GM23338 (cell line): ENCODE data around the gene LITAF. TPM values are rescaled to one million over a fixed set of nuclear protein-coding genes. Genes with fewer than 3 reads are reported as not detected.
A peak's percentile ranks its signal among the peaks of the same experiment; 100 is the strongest.

Experiments used
- ATAC-seq: fragments of 200-7000 bp; cut with Tn5 transposase; 3 replicates; pipeline ENCODE4 v1.9.1; 2020
- DNase-seq: peaks from one replicate; pipeline ENCODE4 v3.0.0-alpha.2; 2015; ENCODE audit warnings: low spot score
- H2AFZ ChIP-seq: fragments of 200-600 bp; sonication (generic); 2 replicates; pipeline ENCODE4 v1.8.0; 2016; ENCODE audit warnings: antibody characterized with exemption, mild to moderate bottlenecking, moderate library complexity
- H3F3A ChIP-seq: fragments of 200-600 bp; sonication (generic); replicated peaks from 2 replicates; pipeline ENCODE4 v1.8.0; 2017; ENCODE audit warnings: antibody characterized with exemption, mixed run types, low read depth
- H3K27ac ChIP-seq: fragments of 200-600 bp; sonication (generic); 2 replicates; pipeline ENCODE4 v1.6.1; 2016; ENCODE audit warnings: low read depth
- H3K27me3 ChIP-seq: fragments of 200-600 bp; sonication (generic); 2 replicates; pipeline ENCODE4 v1.8.0; 2016; ENCODE audit warnings: mild to moderate bottlenecking, mixed run types, moderate library complexity; ENCODE audit not compliant: insufficient read depth
- H3K36me3 ChIP-seq: fragments of 200-600 bp; sonication (generic); 2 replicates; pipeline ENCODE4 v1.8.0; 2016; ENCODE audit warnings: mild to moderate bottlenecking; ENCODE audit not compliant: insufficient read depth
- H3K4me1 ChIP-seq: fragments of 200-600 bp; sonication (generic); 2 replicates; pipeline ENCODE4 v1.8.0; 2016; ENCODE audit warnings: mild to moderate bottlenecking, moderate library complexity; ENCODE audit not compliant: insufficient read depth
- H3K4me2 ChIP-seq: fragments of 200-600 bp; sonication (generic); 2 replicates; pipeline ENCODE4 v1.7.1; 2017; ENCODE audit warnings: mixed run types
- H3K4me3 ChIP-seq: fragments of 200-600 bp; sonication (generic); 2 replicates; pipeline ENCODE4 v1.6.1; 2016; ENCODE audit warnings: mixed run types
- H3K79me2 ChIP-seq: fragments of 200-600 bp; sonication (generic); replicated peaks from 2 replicates; pipeline ENCODE4 v1.8.0; 2017; ENCODE audit warnings: mild to moderate bottlenecking; ENCODE audit not compliant: insufficient read depth
- H3K9me2 ChIP-seq: fragments of 200-600 bp; sonication (generic); 2 replicates; pipeline ENCODE4 v1.8.0; 2017; ENCODE audit not compliant: insufficient read depth
- H4K20me1 ChIP-seq: fragments of 200-600 bp; sonication (generic); replicated peaks from 2 replicates; pipeline ENCODE4 v1.8.0; 2017; ENCODE audit warnings: mild to moderate bottlenecking; ENCODE audit not compliant: insufficient read depth
- H3K27ac Mint-ChIP-seq: 2 replicates; pipeline ENCODE4 v1.8.0; 2020; ENCODE audit warnings: inconsistent platforms, mild to moderate bottlenecking, moderate library complexity, mixed read lengths
- H3K27me3 Mint-ChIP-seq: 3 replicates; pipeline ENCODE4 v1.8.0; 2022; ENCODE audit warnings: low read depth, mild to moderate bottlenecking, moderate library complexity, mixed read lengths, inconsistent platforms; ENCODE audit not compliant: insufficient read depth, poor library complexity
- H3K36me3 Mint-ChIP-seq: 3 replicates; pipeline ENCODE4 v1.8.0; 2021; ENCODE audit warnings: low read depth, mild to moderate bottlenecking, inconsistent platforms, moderate library complexity, mixed read lengths
- H3K4me1 Mint-ChIP-seq: 3 replicates; pipeline ENCODE4 v1.8.0; 2020; ENCODE audit warnings: mild to moderate bottlenecking, inconsistent platforms, mixed read lengths
- H3K4me3 Mint-ChIP-seq: 3 replicates; pipeline ENCODE4 v1.8.0; 2021; ENCODE audit warnings: moderate library complexity, mild to moderate bottlenecking, inconsistent platforms, mixed read lengths
- H3K9me3 Mint-ChIP-seq: 3 replicates; pipeline ENCODE4 v1.8.0; 2020; ENCODE audit warnings: moderate library complexity, mild to moderate bottlenecking, inconsistent platforms, mixed read lengths
- CREB1 ChIP-seq: fragments of 250-450 bp; sonication (Bioruptor Pico); IDR thresholded peaks from 2 replicates; pipeline ENCODE4 v1.5.0; 2020; ENCODE audit warnings: low read depth, mild to moderate bottlenecking, moderate library complexity
- EZH2phosphoT487 ChIP-seq: fragments of 200-600 bp; sonication (generic); IDR thresholded peaks from one replicate; pipeline ENCODE4 v1.8.1; 2018; ENCODE audit warnings: antibody characterized with exemption; ENCODE audit not compliant: unreplicated experiment
- JUNB ChIP-seq: IDR thresholded peaks from one replicate; pipeline ENCODE4 v1.6.1; 2016; ENCODE audit warnings: antibody characterized with exemption; ENCODE audit not compliant: unreplicated experiment
- NANOG ChIP-seq: IDR thresholded peaks from 2 replicates; pipeline ENCODE4 v1.6.1; 2016; ENCODE audit warnings: antibody characterized with exemption, borderline replicate concordance
- POLR2AphosphoS5 ChIP-seq: IDR thresholded peaks from 2 replicates; pipeline ENCODE4 v1.6.1; 2016; ENCODE audit warnings: antibody characterized with exemption, low read depth
- STAT1 ChIP-seq: IDR thresholded peaks from one replicate; pipeline ENCODE4 v1.6.1; 2016; ENCODE audit warnings: antibody characterized with exemption; ENCODE audit not compliant: unreplicated experiment
- ZNF331 ChIP-seq: fragments of 250-450 bp; sonication (Bioruptor Pico); IDR thresholded peaks from 2 replicates; pipeline ENCODE4 v1.5.0; 2020; ENCODE audit warnings: low read depth, mild to moderate bottlenecking, moderate library complexity
- polyA plus RNA-seq: library from polyadenylated mRNA; unstranded; fragments of >200 nt; fragmentation: Nextera tagmentation; extraction: Ambion mirVana; gene quantifications from 2 replicates; pipeline ENCODE4 v1.2.1, GENCODE V29; 2016
- total RNA-seq: library from RNA; depleted of rRNA; stranded (reverse); fragments of >200 nt; shearing (Covaris generic); gene quantifications from 2 replicates; pipeline ENCODE4 v1.2.3, GENCODE V29; 2014
- TF ChIP-seq, protein P1 (sequence below): fragments of 250-450 bp; sonication (Bioruptor Pico); IDR thresholded peaks from 2 replicates; pipeline ENCODE4 v1.5.0; 2020; ENCODE audit warnings: mild to moderate bottlenecking, moderate library complexity
- TF ChIP-seq, protein P2 (sequence below): IDR thresholded peaks from 2 replicates; pipeline ENCODE4 v1.6.1; 2016; ENCODE audit warnings: antibody characterized with exemption
- TF ChIP-seq, protein P3 (sequence below): IDR thresholded peaks from one replicate; pipeline ENCODE4 v1.6.1; 2018; ENCODE audit warnings: antibody characterized with exemption; ENCODE audit not compliant: unreplicated experiment

LITAF gene
- total and polyA plus RNA-seq, 2 experiments from 2014 or later = 131 to 158 TPM

DNA sequence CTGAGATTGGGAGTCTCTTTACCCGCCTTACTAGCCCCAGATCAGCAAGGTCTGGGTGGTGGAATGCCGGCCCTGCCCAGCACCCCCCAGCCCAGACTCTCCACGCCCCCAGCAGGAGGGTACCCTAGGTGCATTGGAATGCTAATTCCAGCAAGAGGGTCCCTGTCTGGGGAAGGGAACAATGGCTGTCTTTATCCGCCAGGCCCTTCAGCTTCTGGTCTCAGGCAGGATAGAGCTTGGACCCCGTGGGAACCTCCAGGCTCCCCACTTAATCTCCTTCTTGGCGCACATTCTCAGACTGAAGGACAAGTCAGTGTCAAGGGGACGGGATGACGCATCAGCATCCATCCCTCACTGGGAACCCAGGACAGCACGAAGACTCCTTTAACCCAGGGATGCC is 85.1 kb downstream of the LITAF start:
- ATAC-seq = peak; percentile 89

DNA sequence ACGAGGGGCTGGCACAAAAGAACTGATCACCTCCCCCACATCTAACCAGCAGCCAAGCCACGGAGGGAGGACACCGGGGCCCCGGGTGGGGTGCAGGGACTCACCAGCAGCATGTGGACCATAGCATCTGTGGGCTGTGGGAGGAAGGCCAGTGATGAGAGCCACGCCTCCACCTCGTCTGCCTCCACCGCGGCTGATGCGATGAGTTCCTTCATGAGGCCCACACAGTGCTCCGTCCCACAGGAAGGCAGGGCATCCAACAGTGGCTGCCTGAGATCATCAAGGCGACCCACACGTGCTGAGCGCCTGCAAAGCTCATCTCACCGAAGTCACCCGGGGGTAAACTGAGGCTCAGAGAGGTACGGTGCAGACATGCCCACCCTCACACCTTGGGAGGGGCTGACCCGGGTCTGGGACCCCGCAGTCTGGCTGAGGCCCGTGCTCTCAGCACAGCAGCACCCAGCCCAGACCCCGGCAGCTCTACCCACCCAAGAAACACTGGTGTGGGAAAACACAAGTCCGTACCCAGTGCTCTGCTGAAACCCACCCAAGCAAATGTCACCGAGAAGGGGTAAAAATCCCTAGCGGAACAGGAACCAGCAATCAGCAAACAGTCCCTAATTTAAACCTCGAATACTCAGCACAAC is 85.9 kb downstream of the LITAF start:
- ATAC-seq (no peak), DNase-seq (no peak)
- H3K27me3 ChIP-seq = no peaks in the 10 kb centered on the region
- peak overlapping the region; percentile 48 for H3K4me2 ChIP-seq
- no peak overlapping the region; the same call in 1 of the 2 replicates for H3K4me3 ChIP-seq
- no peak overlapping the region; the same call in 1 of the 2 replicates for H3K27ac ChIP-seq
- no peaks in the 10 kb centered on the region for H3K9me2 ChIP-seq
- Mint-ChIP-seq H3K36me3 (no peaks in the 10 kb centered on the region), H3K27ac (no peak overlapping the region), H3K9me3 (no peaks in the 10 kb centered on the region; the same call in 2 of the 3 replicates), H3K27me3 (peaks cover 11% of the 10 kb centered on the region), H3K4me3 (no peak overlapping the region), H3K4me1 (peaks cover 42% of the 10 kb centered on the region)
- peaks cover 4% of the 10 kb centered on the region; the same call in 1 of the 2 replicates for H3F3A ChIP-seq
- no peak overlapping the region for H2AFZ ChIP-seq
- no peaks in the 10 kb centered on the region for H4K20me1 ChIP-seq
- H3K79me2 ChIP-seq = no peaks in the 10 kb centered on the region
- peaks cover 30% of the 10 kb centered on the region for H3K4me1 ChIP-seq
- H3K36me3 ChIP-seq = no peaks in the 10 kb centered on the region
- TF ChIP-seq, protein P1, sequence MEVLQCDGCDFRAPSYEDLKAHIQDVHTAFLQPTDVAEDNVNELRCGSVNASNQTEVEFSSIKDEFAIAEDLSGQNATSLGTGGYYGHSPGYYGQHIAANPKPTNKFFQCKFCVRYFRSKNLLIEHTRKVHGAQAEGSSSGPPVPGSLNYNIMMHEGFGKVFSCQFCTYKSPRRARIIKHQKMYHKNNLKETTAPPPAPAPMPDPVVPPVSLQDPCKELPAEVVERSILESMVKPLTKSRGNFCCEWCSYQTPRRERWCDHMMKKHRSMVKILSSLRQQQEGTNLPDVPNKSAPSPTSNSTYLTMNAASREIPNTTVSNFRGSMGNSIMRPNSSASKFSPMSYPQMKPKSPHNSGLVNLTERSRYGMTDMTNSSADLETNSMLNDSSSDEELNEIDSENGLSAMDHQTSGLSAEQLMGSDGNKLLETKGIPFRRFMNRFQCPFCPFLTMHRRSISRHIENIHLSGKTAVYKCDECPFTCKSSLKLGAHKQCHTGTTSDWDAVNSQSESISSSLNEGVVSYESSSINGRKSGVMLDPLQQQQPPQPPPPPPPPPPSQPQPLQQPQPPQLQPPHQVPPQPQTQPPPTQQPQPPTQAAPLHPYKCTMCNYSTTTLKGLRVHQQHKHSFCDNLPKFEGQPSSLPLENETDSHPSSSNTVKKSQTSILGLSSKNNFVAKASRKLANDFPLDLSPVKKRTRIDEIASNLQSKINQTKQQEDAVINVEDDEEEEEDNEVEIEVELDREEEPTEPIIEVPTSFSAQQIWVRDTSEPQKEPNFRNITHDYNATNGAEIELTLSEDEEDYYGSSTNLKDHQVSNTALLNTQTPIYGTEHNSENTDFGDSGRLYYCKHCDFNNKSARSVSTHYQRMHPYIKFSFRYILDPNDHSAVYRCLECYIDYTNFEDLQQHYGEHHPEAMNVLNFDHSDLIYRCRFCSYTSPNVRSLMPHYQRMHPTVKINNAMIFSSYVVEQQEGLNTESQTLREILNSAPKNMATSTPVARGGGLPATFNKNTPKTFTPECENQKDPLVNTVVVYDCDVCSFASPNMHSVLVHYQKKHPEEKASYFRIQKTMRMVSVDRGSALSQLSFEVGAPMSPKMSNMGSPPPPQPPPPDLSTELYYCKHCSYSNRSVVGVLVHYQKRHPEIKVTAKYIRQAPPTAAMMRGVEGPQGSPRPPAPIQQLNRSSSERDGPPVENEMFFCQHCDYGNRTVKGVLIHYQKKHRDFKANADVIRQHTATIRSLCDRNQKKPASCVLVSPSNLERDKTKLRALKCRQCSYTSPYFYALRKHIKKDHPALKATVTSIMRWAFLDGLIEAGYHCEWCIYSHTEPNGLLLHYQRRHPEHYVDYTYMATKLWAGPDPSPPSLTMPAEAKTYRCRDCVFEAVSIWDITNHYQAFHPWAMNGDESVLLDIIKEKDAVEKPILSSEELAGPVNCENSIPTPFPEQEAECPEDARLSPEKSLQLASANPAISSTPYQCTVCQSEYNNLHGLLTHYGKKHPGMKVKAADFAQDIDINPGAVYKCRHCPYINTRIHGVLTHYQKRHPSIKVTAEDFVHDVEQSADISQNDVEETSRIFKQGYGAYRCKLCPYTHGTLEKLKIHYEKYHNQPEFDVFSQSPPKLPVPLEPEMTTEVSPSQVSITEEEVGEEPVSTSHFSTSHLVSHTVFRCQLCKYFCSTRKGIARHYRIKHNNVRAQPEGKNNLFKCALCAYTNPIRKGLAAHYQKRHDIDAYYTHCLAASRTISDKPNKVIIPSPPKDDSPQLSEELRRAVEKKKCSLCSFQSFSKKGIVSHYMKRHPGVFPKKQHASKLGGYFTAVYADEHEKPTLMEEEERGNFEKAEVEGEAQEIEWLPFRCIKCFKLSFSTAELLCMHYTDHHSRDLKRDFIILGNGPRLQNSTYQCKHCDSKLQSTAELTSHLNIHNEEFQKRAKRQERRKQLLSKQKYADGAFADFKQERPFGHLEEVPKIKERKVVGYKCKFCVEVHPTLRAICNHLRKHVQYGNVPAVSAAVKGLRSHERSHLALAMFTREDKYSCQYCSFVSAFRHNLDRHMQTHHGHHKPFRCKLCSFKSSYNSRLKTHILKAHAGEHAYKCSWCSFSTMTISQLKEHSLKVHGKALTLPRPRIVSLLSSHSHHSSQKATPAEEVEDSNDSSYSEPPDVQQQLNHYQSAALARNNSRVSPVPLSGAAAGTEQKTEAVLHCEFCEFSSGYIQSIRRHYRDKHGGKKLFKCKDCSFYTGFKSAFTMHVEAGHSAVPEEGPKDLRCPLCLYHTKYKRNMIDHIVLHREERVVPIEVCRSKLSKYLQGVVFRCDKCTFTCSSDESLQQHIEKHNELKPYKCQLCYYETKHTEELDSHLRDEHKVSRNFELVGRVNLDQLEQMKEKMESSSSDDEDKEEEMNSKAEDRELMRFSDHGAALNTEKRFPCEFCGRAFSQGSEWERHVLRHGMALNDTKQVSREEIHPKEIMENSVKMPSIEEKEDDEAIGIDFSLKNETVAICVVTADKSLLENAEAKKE (CRISPR knock-in tag) = no peak
- TF ChIP-seq STAT1 (no peak), JUNB (no peak), EZH2phosphoT487 (no peak), CREB1 (CRISPR knock-in tag) (no peak), NANOG (no peak), ZNF331 (CRISPR knock-in tag) (no peak), POLR2AphosphoS5 (no peak)
- TF ChIP-seq, protein P2, sequence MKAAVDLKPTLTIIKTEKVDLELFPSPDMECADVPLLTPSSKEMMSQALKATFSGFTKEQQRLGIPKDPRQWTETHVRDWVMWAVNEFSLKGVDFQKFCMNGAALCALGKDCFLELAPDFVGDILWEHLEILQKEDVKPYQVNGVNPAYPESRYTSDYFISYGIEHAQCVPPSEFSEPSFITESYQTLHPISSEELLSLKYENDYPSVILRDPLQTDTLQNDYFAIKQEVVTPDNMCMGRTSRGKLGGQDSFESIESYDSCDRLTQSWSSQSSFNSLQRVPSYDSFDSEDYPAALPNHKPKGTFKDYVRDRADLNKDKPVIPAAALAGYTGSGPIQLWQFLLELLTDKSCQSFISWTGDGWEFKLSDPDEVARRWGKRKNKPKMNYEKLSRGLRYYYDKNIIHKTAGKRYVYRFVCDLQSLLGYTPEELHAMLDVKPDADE = no peak
- TF ChIP-seq, protein P3, sequence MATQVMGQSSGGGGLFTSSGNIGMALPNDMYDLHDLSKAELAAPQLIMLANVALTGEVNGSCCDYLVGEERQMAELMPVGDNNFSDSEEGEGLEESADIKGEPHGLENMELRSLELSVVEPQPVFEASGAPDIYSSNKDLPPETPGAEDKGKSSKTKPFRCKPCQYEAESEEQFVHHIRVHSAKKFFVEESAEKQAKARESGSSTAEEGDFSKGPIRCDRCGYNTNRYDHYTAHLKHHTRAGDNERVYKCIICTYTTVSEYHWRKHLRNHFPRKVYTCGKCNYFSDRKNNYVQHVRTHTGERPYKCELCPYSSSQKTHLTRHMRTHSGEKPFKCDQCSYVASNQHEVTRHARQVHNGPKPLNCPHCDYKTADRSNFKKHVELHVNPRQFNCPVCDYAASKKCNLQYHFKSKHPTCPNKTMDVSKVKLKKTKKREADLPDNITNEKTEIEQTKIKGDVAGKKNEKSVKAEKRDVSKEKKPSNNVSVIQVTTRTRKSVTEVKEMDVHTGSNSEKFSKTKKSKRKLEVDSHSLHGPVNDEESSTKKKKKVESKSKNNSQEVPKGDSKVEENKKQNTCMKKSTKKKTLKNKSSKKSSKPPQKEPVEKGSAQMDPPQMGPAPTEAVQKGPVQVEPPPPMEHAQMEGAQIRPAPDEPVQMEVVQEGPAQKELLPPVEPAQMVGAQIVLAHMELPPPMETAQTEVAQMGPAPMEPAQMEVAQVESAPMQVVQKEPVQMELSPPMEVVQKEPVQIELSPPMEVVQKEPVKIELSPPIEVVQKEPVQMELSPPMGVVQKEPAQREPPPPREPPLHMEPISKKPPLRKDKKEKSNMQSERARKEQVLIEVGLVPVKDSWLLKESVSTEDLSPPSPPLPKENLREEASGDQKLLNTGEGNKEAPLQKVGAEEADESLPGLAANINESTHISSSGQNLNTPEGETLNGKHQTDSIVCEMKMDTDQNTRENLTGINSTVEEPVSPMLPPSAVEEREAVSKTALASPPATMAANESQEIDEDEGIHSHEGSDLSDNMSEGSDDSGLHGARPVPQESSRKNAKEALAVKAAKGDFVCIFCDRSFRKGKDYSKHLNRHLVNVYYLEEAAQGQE = no peak

More for the DNA sequence above, 85.1 kb downstream of the LITAF start:
- TF ChIP-seq NANOG = no peak
- Histone ChIP-seq H3K4me3 (peak overlapping the region; percentile 24; the same call in 1 of the 2 replicates), H3K36me3 (no peaks in the 10 kb centered on the region), H4K20me1 (no peaks in the 10 kb centered on the region), H2AFZ (peak overlapping the region; percentile 7), H3K79me2 (no peaks in the 10 kb centered on the region), H3K27ac (peak overlapping the region; percentile 57; the same call in 1 of the 2 replicates), H3K9me2 (no peaks in the 10 kb centered on the region), H3F3A (0 out of 2 replicates have a peak, but pooled peaks cover 3% of the 10 kb centered on the region), H3K4me2 (peak overlapping the region; percentile 48), H3K27me3 (no peaks in the 10 kb centered on the region), H3K4me1 (peaks cover 30% of the 10 kb centered on the region)
- no peaks in the 10 kb centered on the region for H3K36me3 Mint-ChIP-seq
- peaks cover 46% of the 10 kb centered on the region for H3K4me1 Mint-ChIP-seq
- H3K27me3 Mint-ChIP-seq = peaks cover 11% of the 10 kb centered on the region
- DNase-seq = peak; percentile 82
- H3K9me3 Mint-ChIP-seq = no peaks in the 10 kb centered on the region; the same call in 2 of the 3 replicates
- H3K4me3 Mint-ChIP-seq = no peak overlapping the region; the same call in 2 of the 3 replicates
- no peak overlapping the region for H3K27ac Mint-ChIP-seq
